OCI-LY7 (cell line): Measurements from ENCODE around the gene CLN5. TPM values are rescaled to one million over a fixed set of nuclear protein-coding genes. Genes with fewer than 3 reads are reported as not detected.
"Not testable (repeated sequence)": the region's sequence is repeated elsewhere in the genome, so short reads cannot be mapped to it uniquely, and the experiment has no call there.

Source experiments
- BruUV-seq: library from RNA; stranded (reverse); fragments of 400-500 nt; replicated peaks from 2 replicates; lab custom pipeline; 2021; lab: Mats Ljungman, UMichigan
- CTCF ChIA-PET: fragments of 300-600 bp; sonication (Branson Sonifier 250); formaldehyde crosslinking; loops from one replicate; lab custom pipeline; 2022; ENCODE audit warnings: antibody characterized with exemption; ENCODE audit not compliant: unreplicated experiment; lab: Charles Lee
- POLR2A ChIA-PET: fragments of 300-600 bp; sonication (Branson Sonifier 250); formaldehyde crosslinking; loops from one replicate; lab custom pipeline; 2022; ENCODE audit warnings: antibody characterized with exemption; lab: Charles Lee
- DNase-seq: peaks from one replicate; pipeline ENCODE4 v3.0.0-alpha.2; 2015; ENCODE audit warnings: low spot score
- H2AFZ ChIP-seq: fragments of 200-600 bp; sonication (generic), shearing (Covaris generic); 2 replicates; pipeline ENCODE4 v1.6.1; 2014; ENCODE audit warnings: mild to moderate bottlenecking, antibody characterized with exemption, low read length, moderate library complexity
- H3K27ac ChIP-seq: fragments of 200-600 bp; sonication (generic); 2 replicates; pipeline ENCODE4 v1.5.1; 2014; ENCODE audit warnings: mixed run types, low read depth, mild to moderate bottlenecking, moderate library complexity, low read length, inconsistent platforms; ENCODE audit not compliant: poor library complexity, severe bottlenecking
- H3K36me3 ChIP-seq: fragments of 200-600 bp; sonication (generic); 2 replicates; pipeline ENCODE4 v1.6.1; 2014; ENCODE audit warnings: mild to moderate bottlenecking, antibody characterized with exemption, low read length, moderate library complexity, mixed read lengths; ENCODE audit not compliant: insufficient read depth
- H3K4me1 ChIP-seq: fragments of 200-600 bp; sonication (generic); 2 replicates; pipeline ENCODE4 v1.5.1; 2014; ENCODE audit warnings: mild to moderate bottlenecking, low read length; ENCODE audit not compliant: insufficient read depth, poor library complexity, severe bottlenecking
- H3K4me2 ChIP-seq: fragments of 200-600 bp; sonication (generic); 2 replicates; pipeline ENCODE4 v1.6.1; 2014; ENCODE audit warnings: mild to moderate bottlenecking, low read length
- H3K4me3 ChIP-seq: fragments of 200-600 bp; sonication (generic); 2 replicates; pipeline ENCODE4 v1.5.1; 2014; ENCODE audit warnings: mild to moderate bottlenecking, low read depth, low read length; ENCODE audit not compliant: poor library complexity, severe bottlenecking
- H3K79me2 ChIP-seq: fragments of 200-600 bp; sonication (generic); 2 replicates; pipeline ENCODE4 v1.6.1; 2016; ENCODE audit warnings: low read depth, mild to moderate bottlenecking, low read length, moderate library complexity, mixed read lengths; ENCODE audit not compliant: insufficient read depth
- H3K9me2 ChIP-seq: fragments of 200-600 bp; sonication (generic); 2 replicates; pipeline ENCODE4 v1.6.1; 2016; ENCODE audit warnings: mild to moderate bottlenecking, low read length, mixed read lengths; ENCODE audit not compliant: insufficient read depth
- H3K9me3 ChIP-seq: fragments of 200-600 bp; sonication (generic); 2 replicates; pipeline ENCODE4 v1.6.1; 2014; ENCODE audit warnings: mild to moderate bottlenecking, mixed run types, low read length, mixed read lengths
- H4K20me1 ChIP-seq: fragments of 200-600 bp; sonication (generic); 2 replicates; pipeline ENCODE4 v1.6.1; 2014; ENCODE audit warnings: mild to moderate bottlenecking, antibody characterized with exemption, low read length, moderate library complexity, mixed read lengths; ENCODE audit not compliant: insufficient read depth
- EZH2phosphoT487 ChIP-seq: fragments of 200-600 bp; sonication (generic); IDR thresholded peaks from 2 replicates; pipeline ENCODE4 v1.6.1; 2018; ENCODE audit warnings: low read depth, borderline replicate concordance, mild to moderate bottlenecking, mixed run types, antibody characterized with exemption, low read length, moderate library complexity, mixed read lengths
- intact Hi-C: fragments of 100-400 bp; cut with micrococcal nuclease; formaldehyde crosslinking; loops from one replicate; pipeline ENCODE4 v1.10.0; 2022; ENCODE audit not compliant: unreplicated experiment
- total RNA-seq, 2 experiments: library from RNA; depleted of rRNA in 1 of 2; stranded (reverse); fragments of >200 nt in 1 of 2; shearing (Covaris generic) in 1 of 2; gene quantifications; 2 replicates each; pipeline ENCODE4 v1.2.3, GENCODE V29; 2014 to 2022
- TF ChIP-seq, protein P1 (sequence below): fragments of 200-600 bp; sonication (generic); conservative IDR thresholded peaks from 2 replicates; pipeline ENCODE4 v1.5.1; 2014; ENCODE audit warnings: mild to moderate bottlenecking, antibody characterized with exemption, low read length, moderate library complexity, mixed read lengths

CLN5 gene
- total RNA-seq, 2 experiments from 2014 or later, result 10.1 to 12.7 TPM

DNA sequence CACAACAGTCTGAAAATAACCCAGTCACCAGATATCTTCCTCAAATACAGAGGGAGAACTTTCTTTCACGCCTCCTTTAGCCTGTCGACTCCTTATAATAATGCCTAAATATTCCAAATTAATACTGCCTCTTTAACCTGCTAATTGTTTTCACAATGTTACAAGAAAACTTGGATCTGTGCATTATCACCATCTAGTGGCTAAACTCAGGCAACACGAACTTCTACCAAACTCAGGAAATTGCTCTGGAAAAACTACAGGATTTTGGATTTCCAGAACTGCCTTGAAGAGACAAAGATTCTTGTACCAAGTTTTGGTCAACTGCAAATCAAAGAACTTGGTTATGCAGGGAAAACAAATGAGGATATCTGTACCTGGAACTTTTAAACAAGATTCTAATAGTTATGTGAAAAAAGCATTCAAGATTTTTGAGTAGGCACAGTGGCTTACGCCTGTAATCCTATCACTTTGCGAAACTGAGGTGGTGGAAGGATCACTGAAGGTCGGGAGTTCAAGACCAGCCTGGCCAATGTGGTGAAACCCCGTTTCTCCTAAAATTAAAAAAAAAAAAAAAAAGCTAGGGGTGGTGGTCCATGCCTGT, 10.8 kb downstream of the CLN5 start:
- intact Hi-C loops, result no loop called here
- BruUV-seq, result no TSS peak

DNA sequence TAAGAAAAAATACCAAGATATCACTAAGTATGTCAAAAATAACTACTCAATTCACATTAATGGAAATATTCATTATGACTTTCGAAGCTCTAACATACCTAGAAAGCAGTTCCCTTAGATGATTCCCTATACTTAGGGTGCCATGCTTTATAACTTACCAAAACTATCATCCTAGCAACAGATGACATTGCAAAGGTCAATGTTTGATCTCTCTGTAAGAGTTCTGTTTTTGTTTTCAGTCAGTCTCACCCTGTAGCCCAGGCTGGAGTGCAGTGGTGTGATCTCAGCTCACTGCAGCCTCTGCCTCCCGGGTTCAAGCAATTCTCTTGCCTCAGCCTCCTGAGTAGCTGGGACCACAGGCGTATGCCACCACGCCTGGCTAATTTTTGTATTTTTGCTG, 16.5 kb downstream of the CLN5 start:
- H3K4me1 ChIP-seq, CTCF ChIA-PET, H3K27ac ChIP-seq, H3K9me2 ChIP-seq, H2AFZ ChIP-seq, H4K20me1 ChIP-seq, H3K4me3 ChIP-seq, intact Hi-C loops, BruUV-seq, DNase-seq, H3K9me3 ChIP-seq, H3K4me2 ChIP-seq: not testable (repeated sequence)
- Histone ChIP-seq H3K36me3 (peaks cover 86% of the 10 kb centered on the region), H3K79me2 (peaks cover 12% of the 10 kb centered on the region; the same call in 1 of the 2 replicates)
- POLR2A ChIA-PET, result interaction anchor here (0.9 to 2.1 kb wide), 3 partner anchors 10 to 525 kb away, joined by 3 to 9 read pairs (median 4); no protein-coding TSS in a partner anchor

More for the DNA sequence above, 10.8 kb downstream of the CLN5 start:
- Histone ChIP-seq H3K9me2 (no peaks in the 10 kb centered on the region), H3K79me2 (0 out of 2 replicates have a peak, but pooled peaks cover 4% of the 10 kb centered on the region), H3K4me3 (no peak overlapping the region), H2AFZ (no peak overlapping the region), H4K20me1 (peaks cover 9% of the 10 kb centered on the region; the same call in 1 of the 2 replicates), H3K27ac (no peak overlapping the region), H3K36me3 (peaks cover 82% of the 10 kb centered on the region), H3K4me1 (peaks cover 9% of the 10 kb centered on the region), H3K9me3 (no peaks in the 10 kb centered on the region), H3K4me2 (no peak overlapping the region)
- ChIA-PET POLR2A (interaction anchor here (0.7 to 3.1 kb wide), 5 partner anchors 10 to 500 kb away, joined by 3 to 24 read pairs (median 5); partner anchors contain the start of gene CLN5), CTCF (no interaction called here)
- peak; percentile 30 for DNase-seq
- TF ChIP-seq EZH2phosphoT487, result no peak
- TF ChIP-seq, protein P1, sequence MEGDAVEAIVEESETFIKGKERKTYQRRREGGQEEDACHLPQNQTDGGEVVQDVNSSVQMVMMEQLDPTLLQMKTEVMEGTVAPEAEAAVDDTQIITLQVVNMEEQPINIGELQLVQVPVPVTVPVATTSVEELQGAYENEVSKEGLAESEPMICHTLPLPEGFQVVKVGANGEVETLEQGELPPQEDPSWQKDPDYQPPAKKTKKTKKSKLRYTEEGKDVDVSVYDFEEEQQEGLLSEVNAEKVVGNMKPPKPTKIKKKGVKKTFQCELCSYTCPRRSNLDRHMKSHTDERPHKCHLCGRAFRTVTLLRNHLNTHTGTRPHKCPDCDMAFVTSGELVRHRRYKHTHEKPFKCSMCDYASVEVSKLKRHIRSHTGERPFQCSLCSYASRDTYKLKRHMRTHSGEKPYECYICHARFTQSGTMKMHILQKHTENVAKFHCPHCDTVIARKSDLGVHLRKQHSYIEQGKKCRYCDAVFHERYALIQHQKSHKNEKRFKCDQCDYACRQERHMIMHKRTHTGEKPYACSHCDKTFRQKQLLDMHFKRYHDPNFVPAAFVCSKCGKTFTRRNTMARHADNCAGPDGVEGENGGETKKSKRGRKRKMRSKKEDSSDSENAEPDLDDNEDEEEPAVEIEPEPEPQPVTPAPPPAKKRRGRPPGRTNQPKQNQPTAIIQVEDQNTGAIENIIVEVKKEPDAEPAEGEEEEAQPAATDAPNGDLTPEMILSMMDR, result peak; percentile 85

DNA sequence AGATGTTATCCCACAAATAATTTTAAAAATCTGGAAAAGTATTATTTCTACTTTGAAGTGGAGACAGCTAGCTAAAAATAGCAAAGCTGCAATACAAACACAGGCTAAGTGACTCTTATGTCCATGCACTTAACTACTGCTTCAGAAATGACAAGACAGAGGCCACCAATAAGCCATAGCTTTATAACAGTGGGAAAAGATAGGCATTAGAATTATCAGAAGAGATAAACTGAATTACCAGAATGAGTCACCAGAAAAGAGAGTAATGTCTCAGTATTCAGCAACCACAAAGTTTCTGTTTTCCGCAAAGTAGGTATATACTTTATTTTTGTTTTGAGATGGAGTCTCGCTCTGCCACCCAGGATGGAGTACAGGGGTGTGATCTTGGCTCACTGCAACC, 17.1 kb downstream of the CLN5 start:
- Histone ChIP-seq H3K4me1 (no peaks in the 10 kb centered on the region), H3K4me3 (no peak overlapping the region), H3K9me3 (no peaks in the 10 kb centered on the region), H3K36me3 (peaks cover 88% of the 10 kb centered on the region), H3K9me2 (no peaks in the 10 kb centered on the region), H3K4me2 (no peak overlapping the region), H4K20me1 (0 out of 2 replicates have a peak, but pooled peaks cover 8% of the 10 kb centered on the region), H3K27ac (no peak overlapping the region), H2AFZ (no peak overlapping the region), H3K79me2 (peaks cover 12% of the 10 kb centered on the region; the same call in 1 of the 2 replicates)
- no TSS peak for BruUV-seq
- ChIA-PET POLR2A (interaction anchor here (1.2 to 2.1 kb wide), 2 partner anchors 9 to 16 kb away, joined by 4 to 9 read pairs; no protein-coding TSS in a partner anchor), CTCF (no interaction called here)
- DNase-seq, result no peak
- TF ChIP-seq, protein P1, result no peak
- no peak for TF ChIP-seq EZH2phosphoT487
- intact Hi-C loops, result no loop called here

DNA sequence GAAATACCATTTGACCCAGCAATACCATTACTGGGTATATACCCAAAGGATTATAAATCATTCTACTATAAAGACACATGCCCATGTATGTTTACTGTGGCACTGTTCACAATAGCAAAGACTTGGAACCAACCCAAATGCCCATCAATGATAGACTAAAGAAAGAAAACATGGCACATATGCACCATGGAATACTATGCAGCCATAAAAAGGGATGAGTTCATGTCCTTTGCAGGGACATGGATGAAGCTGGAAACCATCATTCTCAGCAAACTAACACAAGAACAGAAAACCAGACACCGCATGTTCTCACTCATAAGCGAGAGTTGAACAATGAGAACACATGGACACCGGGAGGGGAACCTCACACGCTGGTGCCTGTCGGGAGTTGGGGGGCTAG, 17.8 kb downstream of the CLN5 start:
- H3K9me3 ChIP-seq, H3K4me3 ChIP-seq, H3K9me2 ChIP-seq, intact Hi-C loops, H4K20me1 ChIP-seq, H3K27ac ChIP-seq, H3K4me2 ChIP-seq, DNase-seq, CTCF ChIA-PET, H3K4me1 ChIP-seq, BruUV-seq, H2AFZ ChIP-seq: not testable (repeated sequence)
- Histone ChIP-seq H3K79me2 (peaks cover 11% of the 10 kb centered on the region; the same call in 1 of the 2 replicates), H3K36me3 (peaks cover 89% of the 10 kb centered on the region)
- POLR2A ChIA-PET, result interaction anchor here (2.1 kb wide), 1 partner anchor 9 kb away, joined by 9 read pairs; no protein-coding TSS in a partner anchor
